HG02852 (cell line): Measurements from ENCODE around the gene C20orf141.
"Not testable (repeated sequence)": the region's sequence is repeated elsewhere in the genome, so short reads cannot be mapped to it uniquely, and the experiment has no call there.

Source experiments
- ATAC-seq: cut with Tn5 transposase; IDR thresholded peaks from one replicate; pipeline ENCODE4 v1.9.1; 2021; ENCODE audit warnings: mild to moderate bottlenecking, moderate library complexity; ENCODE audit not compliant: unreplicated experiment

Gene C20orf141

GRCh38 chr20:2799688-2800520 lies 14.9 kb upstream of the C20orf141 start:
- ATAC-seq: no peak

DNA sequence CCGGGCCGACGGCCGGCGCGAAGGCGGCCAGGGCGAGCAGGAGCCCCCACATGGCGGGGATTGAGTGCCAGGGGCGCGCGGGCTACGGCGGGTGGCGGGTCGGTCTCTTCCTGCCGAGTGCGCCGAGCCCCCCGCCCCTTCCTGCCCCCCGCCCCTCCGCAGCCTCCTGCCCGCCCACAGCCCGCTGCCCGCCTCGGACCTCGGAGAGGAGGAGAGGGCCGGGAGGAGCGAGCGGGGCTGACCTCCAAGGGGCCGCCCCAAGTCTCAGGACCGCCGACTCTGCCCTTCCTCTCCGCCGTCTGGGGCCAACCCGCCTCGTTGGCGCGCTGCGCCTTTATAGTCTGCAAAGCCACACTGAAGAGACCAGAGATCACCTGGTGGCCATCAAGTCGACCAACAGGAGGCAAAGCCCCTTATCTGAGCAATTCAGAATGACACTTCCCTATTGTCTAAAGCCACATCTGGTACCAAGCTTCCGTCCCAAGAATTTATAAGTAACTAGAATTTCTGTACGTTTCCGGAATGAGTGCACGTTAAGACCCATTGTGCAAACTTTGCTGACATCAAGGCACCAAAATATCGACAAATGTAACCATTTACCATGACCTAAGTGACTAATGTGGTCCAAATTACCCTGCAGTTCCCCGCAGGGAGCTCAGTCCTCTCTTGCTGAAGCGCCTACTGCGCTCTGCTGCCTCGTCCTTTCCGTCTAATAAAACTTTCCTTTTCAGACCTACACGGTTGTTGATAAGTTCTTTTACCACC lies 14.1 kb upstream of the C20orf141 start, which contains the start of gene CPXM1:
TSS of gene CPXM1 (minus strand) at position 107 of the 765 bp plus-strand sequence. CDS start at position 52, 55 bp downstream.
- ATAC-seq: no peak

- no peak for ATAC-seq
Observed at GRCh38 chr20:2801286-2801728, 13.5 kb upstream of the C20orf141 start.

DNA sequence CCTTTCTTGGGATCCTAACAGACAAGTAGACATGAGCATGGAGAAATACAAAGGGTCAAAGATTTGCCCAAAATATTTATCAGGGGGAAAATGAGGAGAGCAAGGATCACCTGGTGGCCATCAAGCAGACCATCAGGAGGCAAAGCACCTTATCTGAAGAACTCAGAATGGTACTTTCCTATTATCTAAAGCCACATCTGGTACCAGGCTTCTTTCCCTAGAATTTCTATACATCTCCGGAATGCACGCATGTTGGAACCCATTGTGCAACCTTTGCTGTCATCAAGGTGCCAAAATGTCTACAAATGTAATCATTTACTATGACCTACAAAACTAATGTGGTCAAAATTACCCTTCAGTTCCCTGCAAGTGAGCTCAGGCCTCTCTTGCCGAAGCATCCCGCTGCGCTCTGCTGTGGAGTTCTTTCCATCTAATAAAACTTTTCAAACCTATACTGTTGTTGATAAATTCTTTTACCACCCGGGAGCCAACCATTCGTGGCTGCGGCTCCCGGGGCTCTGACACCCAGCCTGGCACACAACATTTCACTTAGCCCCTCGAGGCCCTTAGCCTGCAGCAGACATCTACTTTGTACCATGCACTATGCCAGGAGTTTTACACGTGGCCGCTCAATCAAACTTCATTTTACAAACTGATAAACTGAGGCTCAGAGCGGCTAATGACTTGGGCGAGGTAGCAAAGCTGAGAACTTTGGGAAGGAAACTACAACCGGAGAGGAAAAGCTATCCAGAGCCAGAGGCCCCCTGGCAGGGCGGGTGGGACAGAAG lies 10.6 kb upstream of the C20orf141 start:
- ATAC-seq: no peak

DNA sequence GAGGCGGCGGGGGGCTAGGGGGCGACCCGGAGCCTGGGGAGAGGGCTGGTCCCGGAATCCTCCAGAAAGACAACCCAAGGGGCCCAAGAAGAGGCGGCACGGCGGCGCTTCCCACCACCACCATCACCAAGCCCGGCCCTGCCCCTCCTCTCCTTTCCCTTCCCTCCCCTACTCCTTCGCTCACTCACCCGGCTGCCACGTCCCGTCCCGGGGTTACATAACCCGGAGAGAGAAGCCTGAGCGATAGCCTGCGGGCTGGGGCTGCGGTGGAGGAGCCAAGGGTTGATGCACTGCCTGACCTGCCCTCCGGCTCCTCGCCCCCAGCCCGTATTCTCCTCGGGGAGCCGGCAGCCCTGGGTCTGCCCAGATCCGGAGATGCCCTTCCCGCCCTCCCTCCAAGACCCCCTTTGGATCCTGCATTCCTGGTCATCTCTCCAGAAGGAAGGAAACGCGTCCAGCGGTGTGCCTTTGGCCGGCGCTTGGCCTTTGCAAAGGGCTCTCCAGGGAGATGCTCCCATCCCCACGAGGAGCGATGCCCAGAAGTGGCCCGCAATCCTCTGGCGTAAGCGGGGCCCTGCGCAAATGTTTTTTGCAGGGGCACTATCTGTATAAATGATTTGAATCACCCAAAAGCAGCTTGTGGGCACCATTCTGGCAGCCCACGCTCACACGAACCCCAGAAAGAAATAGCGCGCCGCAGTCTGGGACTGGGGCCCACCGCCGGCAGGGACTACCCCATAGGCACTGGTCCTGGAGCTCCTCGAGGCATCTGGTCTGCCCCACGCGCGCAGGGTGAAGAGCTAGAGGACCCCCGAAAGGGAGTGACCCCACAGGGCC lies 9.7 kb upstream of the C20orf141 start:
- no peak for ATAC-seq

- ATAC-seq: no peak
Observed at GRCh38 chr20:2805689-2806350, 9.0 kb upstream of the C20orf141 start.

- ATAC-seq: no peak
Observed at GRCh38 chr20:2806351-2806701, 8.5 kb upstream of the C20orf141 start.

GRCh38 chr20:2807019-2807418 lies 7.8 kb upstream of the C20orf141 start:
- no peak for ATAC-seq

DNA sequence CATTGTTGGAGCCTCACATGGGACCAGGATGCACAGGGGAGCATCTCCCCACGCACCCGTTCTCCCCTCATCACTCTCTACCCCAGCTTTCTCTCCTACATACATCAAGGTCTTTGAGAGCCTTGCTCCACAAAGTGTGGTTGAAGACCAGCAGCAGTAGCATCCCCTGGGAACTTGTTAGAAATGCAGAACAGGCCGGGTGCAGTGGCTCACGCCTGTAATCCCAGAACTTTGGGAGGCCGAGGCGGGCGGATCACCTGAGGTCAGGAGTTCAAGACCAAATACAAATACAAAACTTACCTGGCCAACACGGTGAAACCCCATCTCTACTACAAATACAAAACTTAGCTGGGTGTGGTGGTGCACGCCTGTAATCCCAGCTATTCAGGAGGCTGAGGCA lies 6.9 kb upstream of the C20orf141 start:
- not testable (repeated sequence) for ATAC-seq

- ATAC-seq: no peak
Observed at GRCh38 chr20:2809690-2810089, 5.1 kb upstream of the C20orf141 start.

DNA sequence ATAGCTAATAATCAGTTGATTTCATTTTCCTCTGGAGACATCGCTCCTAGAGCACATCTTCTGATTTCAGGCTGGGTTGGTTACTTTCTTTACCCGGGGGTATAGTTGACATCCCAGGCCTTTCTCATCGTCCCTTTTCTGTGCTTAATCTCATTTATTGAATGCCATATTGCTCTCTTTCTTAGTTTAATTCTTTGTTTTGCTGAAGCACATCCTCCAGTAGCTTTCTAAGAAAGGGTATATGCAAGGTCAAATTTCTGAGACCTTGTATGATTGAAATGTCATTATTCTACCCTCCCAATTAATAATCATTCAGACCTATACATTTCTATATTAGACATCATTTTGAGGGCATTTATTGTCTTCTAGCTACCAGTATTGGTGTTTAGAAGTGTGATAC lies 2.6 kb upstream of the C20orf141 start:
- ATAC-seq: no peak

- no peak for ATAC-seq
Observed at GRCh38 chr20:2814076-2814475, 711 bp upstream of the C20orf141 start.

DNA sequence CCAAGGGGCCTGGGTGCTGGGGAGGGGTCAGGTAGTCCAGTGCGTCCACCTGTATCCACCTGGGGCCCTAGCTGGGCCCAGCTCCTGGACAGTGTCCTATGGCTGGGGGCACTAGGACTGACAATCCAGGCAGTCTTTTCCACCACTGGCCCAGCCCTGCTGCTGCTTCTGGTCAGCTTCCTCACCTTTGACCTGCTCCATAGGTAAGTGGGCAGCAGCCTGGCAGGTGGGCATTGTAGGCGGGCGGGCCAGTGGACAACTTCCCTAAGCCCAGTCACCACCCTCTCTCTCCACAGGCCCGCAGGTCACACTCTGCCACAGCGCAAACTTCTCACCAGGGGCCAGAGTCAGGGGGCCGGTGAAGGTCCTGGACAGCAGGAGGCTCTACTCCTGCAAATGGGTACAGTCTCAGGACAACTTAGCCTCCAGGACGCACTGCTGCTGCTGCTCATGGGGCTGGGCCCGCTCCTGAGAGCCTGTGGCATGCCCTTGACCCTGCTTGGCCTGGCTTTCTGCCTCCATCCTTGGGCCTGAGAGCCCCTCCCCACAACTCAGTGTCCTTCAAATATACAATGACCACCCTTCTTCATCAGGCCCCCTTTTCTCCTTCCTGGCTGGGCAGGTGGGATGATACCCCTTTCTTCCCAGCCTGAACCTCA lies 584 bp downstream of the C20orf141 start:
- ATAC-seq: no peak

DNA sequence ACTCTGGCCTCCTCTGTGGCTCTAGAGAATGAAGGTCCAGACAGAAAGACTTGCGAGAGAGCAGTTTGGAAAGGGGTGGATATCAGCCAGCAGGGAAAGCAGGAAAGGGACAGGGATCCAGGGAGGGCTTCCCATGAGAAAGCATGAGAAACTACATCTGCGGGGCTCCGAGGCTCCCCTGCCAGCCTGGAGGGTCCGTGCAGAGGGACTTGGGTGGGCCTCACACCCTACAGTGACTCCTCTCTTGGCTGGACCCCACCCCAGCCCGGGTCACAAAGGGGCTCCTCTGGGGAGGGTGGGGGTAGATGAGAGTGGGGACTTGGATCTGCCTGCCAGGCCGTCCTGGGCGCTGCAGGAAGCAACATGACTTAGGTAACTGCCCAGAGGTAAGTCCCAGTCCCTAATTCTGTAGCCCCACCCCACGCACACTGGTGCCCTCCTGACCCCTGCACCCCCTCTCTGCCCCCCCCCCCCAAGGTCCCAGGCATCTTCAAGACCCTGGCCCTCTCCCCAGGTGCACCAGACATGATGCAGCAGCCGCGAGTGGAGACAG lies 1.3 kb downstream of the C20orf141 start, which contains the start of gene TMEM239:
TSS of gene TMEM239 (plus strand) at position 335 of the 553 bp plus-strand sequence. CDS start at position 526, 191 bp downstream.
- no peak for ATAC-seq

GRCh38 chr20:2816583-2817340 lies 2.0 kb downstream of the C20orf141 start:
- ATAC-seq: no peak

DNA sequence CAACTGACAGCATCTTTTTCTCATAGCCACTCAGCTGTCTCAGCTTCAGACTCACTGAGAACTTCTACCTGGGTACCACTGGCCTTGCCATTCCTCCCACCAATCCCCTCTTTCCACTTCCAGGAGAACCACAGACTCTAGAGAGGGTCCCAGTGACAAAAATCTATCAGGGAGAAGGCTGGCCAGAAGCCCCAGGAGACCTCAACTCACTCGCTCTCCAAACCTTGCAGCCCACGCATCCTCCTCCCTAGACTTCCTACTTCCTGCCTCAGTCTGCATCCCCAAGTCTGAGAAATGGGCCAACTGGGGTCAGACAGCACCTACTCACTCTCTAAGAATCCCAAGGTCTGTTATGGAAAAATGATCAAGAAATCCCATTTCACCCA lies 2.5 kb downstream of the C20orf141 start:
- ATAC-seq: no peak

- no peak for ATAC-seq
Observed at GRCh38 chr20:2817891-2818595, 3.3 kb downstream of the C20orf141 start.
